ENCODE measurements around the gene SPTBN2. TPM values are rescaled to one million over a fixed set of nuclear protein-coding genes. Genes with fewer than 3 reads are reported as not detected.
A peak's percentile ranks its signal among the peaks of the same experiment; 100 is the strongest.

The SPTBN2 gene
- total RNA-seq, 2 donors from 2014 or later: 1.2 to 5.6 TPM

GRCh38 chr11:66762088-66762487 is 33.1 kb upstream of the SPTBN2 start:
- Histone ChIP-seq H3K36me3 (no peaks in the 10 kb centered on the region), H3K4me3 (no peak overlapping the region), H3K27me3 (replicated peaks; ENCODE audit: insufficient read depth) (no peaks in the 10 kb centered on the region), H3K27ac (no peak overlapping the region), H3K9me3 (no peaks in the 10 kb centered on the region), H3K4me1 (ENCODE audit: control insufficient read depth in 1 of 2, low read depth in 2 of 2) (no peaks in the 10 kb centered on the region)
- DNase-seq (ENCODE audit: low spot score) (no peak), ATAC-seq (ENCODE audit: insufficient number of reproducible peaks, low FRiP score, low read depth) (no peak)
- TF ChIP-seq, protein P1, sequence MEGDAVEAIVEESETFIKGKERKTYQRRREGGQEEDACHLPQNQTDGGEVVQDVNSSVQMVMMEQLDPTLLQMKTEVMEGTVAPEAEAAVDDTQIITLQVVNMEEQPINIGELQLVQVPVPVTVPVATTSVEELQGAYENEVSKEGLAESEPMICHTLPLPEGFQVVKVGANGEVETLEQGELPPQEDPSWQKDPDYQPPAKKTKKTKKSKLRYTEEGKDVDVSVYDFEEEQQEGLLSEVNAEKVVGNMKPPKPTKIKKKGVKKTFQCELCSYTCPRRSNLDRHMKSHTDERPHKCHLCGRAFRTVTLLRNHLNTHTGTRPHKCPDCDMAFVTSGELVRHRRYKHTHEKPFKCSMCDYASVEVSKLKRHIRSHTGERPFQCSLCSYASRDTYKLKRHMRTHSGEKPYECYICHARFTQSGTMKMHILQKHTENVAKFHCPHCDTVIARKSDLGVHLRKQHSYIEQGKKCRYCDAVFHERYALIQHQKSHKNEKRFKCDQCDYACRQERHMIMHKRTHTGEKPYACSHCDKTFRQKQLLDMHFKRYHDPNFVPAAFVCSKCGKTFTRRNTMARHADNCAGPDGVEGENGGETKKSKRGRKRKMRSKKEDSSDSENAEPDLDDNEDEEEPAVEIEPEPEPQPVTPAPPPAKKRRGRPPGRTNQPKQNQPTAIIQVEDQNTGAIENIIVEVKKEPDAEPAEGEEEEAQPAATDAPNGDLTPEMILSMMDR (IDR thresholded peaks at IDR 0.05): no peak

- ATAC-seq (ENCODE audit: insufficient number of reproducible peaks, low FRiP score, low read depth) (no peak), DNase-seq (ENCODE audit: low spot score) (no peak)
- no peaks in the 10 kb centered on the region for H3K27me3 ChIP-seq (replicated peaks; ENCODE audit: insufficient read depth)
- H3K4me1 ChIP-seq (ENCODE audit: control insufficient read depth in 1 of 2, low read depth in 2 of 2): no peaks in the 10 kb centered on the region
- TF ChIP-seq, protein P1 (IDR thresholded peaks at IDR 0.05): no peak
- no peaks in the 10 kb centered on the region for H3K36me3 ChIP-seq
- H3K9me3 ChIP-seq: no peaks in the 10 kb centered on the region
- no peak overlapping the region for H3K27ac ChIP-seq
- H3K4me3 ChIP-seq: no peak overlapping the region
Observed at GRCh38 chr11:66752148-66752547, 23.1 kb upstream of the SPTBN2 start.

- ATAC-seq (ENCODE audit: insufficient number of reproducible peaks, low FRiP score, low read depth): no peak
- no peaks in the 10 kb centered on the region for H3K9me3 ChIP-seq
- TF ChIP-seq, protein P1 (IDR thresholded peaks at IDR 0.05): no peak
- peaks cover 0 to 8% of the 10 kb centered on the region in 2 donors for H3K4me1 ChIP-seq (ENCODE audit: control insufficient read depth in 1 of 2, low read depth in 2 of 2)
- no peak overlapping the region for H3K27ac ChIP-seq
- DNase-seq (ENCODE audit: low spot score): no peak
- H3K27me3 ChIP-seq (replicated peaks; ENCODE audit: insufficient read depth): no peaks in the 10 kb centered on the region
- no peaks in the 10 kb centered on the region for H3K36me3 ChIP-seq
- no peak overlapping the region for H3K4me3 ChIP-seq
Observed at GRCh38 chr11:66749091-66749490, 20.1 kb upstream of the SPTBN2 start.

DNA sequence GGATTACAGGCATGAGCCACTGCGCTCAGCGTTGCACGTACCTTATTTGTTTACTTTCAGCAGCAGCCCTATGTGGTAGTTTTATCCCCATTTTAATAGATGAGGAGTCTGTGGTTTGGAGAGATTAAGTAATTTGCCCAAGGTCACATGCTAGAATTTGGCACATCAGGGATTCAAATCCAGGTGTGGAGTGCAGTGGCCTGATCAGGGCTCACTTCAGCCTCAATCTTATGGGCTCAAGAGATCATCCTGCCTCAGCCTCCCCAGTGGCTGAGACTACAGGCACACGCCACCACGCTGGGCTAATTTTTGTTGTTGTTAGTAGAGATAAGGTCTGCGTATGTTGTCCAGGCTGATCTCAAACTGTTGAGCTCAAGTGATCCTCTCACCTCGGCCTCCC is 18.5 kb upstream of the SPTBN2 start:
- TF ChIP-seq, protein P1 (IDR thresholded peaks at IDR 0.05): no peak
- no peak overlapping the region for H3K27ac ChIP-seq
- DNase-seq (ENCODE audit: low spot score): no peak

GRCh38 chr11:66745356-66746235 is 16.6 kb upstream of the SPTBN2 start:
- Histone ChIP-seq H3K4me3 (peak overlapping the region; percentile 99), H3K27ac (no peak overlapping the region), H3K9me3 (no peaks in the 10 kb centered on the region), H3K36me3 (no peaks in the 10 kb centered on the region), H3K4me1 (ENCODE audit: control insufficient read depth in 1 of 2, low read depth in 2 of 2) (peaks cover 6 to 17% of the 10 kb centered on the region in 2 donors), H3K27me3 (replicated peaks; ENCODE audit: insufficient read depth) (no peaks in the 10 kb centered on the region)
- DNase-seq (ENCODE audit: low spot score) (no peak), ATAC-seq (ENCODE audit: insufficient number of reproducible peaks, low FRiP score, low read depth) (no peak)
- TF ChIP-seq, protein P1 (IDR thresholded peaks at IDR 0.05): no peak

More for the DNA sequence above, 18.5 kb upstream of the SPTBN2 start:
- Histone ChIP-seq H3K36me3 (no peaks in the 10 kb centered on the region), H3K4me3 (no peak overlapping the region), H3K27me3 (replicated peaks; ENCODE audit: insufficient read depth) (no peaks in the 10 kb centered on the region), H3K9me3 (no peaks in the 10 kb centered on the region), H3K4me1 (ENCODE audit: control insufficient read depth in 1 of 2, low read depth in 2 of 2) (peaks cover 6 to 17% of the 10 kb centered on the region in 2 donors)
- no peak for ATAC-seq (ENCODE audit: insufficient number of reproducible peaks, low FRiP score, low read depth)
